GM18858 (cell line): ENCODE data around the gene ERMAP.
"Not testable (repeated sequence)": the region's sequence is repeated elsewhere in the genome, so short reads cannot be mapped to it uniquely, and the experiment has no call there.

ENCODE experiments used
- ATAC-seq: cut with Tn5 transposase; IDR thresholded peaks from one replicate; pipeline ENCODE4 v1.9.1; 2021; ENCODE audit not compliant: unreplicated experiment

ERMAP gene

DNA sequence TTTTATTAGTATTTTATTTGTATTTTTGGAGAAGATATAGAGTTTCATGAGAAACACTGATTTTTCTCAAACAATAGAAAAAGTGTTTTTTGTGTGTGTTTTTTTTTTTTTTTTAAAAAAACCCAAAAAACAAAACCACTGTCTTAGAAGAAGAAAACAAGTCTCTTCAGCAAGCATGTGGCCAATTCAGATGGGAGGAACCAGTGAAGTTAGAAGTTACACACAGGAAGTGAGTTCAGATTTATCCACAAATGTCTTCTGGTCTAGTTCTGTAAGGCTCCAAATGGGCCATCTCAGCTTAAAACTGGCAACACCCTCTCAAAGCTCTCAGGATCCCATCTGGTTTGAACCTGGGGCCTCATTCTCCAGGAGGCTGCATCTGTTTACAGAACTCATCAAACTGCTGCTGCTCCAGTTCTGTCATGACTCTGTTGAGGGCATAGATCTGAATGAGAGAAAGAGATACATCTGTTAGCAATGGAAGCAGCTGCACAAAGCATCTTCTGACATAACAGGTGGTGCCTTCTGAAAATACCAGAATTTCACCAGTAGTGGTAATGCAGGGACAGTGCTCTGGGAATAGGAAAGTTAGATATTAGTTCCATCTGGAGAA, 9.8 kb upstream of the ERMAP start:
- no peak for ATAC-seq

GRCh38 chr1:42814815-42815214, 2.1 kb upstream of the ERMAP start:
- not testable (repeated sequence) for ATAC-seq

GRCh38 chr1:42815941-42816584, 859 bp upstream of the ERMAP start:
- no peak for ATAC-seq

- no peak for ATAC-seq
Measured at GRCh38 chr1:42817440-42817767, 482 bp downstream of the ERMAP start.

DNA sequence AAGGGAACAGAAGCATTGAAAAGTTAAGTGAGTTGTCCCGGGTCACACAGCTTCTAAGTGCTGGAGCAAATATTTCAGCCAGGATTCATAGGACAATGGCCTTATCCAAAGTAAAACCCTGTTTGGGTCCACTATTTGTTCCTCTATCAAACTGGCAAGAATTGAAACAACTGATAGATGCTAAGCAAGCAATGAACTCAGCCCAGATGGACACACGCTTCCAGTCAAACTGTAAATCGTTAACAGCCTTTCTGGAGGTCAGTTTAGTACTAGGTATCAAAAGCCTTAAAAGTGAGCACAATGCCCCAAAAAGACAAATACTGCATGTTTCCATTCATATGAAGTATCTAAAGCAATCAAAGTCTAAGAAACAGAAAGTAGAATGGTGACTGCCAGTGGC, 1.1 kb downstream of the ERMAP start:
- ATAC-seq, result no peak

DNA sequence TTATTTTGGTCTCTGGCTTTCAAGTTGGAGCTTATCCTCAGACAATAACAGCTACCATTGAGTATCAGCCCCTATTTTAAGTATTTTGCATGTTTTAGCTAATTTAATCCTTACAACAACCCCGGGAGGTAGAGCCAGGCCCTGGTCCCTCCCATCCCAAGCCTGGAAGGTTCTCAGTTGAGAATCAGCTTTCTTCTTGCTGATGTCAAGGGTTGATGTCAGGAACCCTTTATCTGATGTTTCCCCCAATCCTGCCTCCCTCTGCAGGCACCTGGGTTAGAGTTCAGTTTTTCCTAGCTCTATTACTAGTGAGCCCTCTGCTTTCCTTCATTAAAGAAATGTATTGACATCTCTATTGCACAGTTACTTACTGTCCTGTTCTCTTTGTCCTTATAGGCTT, 3.9 kb downstream of the ERMAP start:
- no peak for ATAC-seq

DNA sequence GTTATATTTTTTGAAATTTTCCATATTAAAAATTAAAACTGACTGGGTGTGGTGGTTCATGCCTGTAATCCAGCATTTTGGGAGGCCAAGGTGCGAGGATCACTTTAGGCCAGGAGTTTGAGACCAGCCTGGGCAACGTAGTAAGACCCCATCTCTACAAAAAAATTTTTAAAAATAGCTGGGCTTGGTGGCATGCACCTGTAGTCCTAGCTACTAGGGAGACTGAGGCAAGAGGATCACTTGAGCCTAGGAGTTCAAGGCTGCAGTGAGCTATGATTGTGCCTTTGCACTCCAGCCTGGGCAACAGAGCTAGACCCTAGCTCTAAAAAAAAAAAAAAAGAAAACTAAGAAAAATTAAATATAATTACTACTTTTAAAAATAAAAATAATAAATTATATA, 4.8 kb downstream of the ERMAP start:
- ATAC-seq, result no peak

GRCh38 chr1:42822800-42823392, 6.0 kb downstream of the ERMAP start:
- no peak for ATAC-seq

DNA sequence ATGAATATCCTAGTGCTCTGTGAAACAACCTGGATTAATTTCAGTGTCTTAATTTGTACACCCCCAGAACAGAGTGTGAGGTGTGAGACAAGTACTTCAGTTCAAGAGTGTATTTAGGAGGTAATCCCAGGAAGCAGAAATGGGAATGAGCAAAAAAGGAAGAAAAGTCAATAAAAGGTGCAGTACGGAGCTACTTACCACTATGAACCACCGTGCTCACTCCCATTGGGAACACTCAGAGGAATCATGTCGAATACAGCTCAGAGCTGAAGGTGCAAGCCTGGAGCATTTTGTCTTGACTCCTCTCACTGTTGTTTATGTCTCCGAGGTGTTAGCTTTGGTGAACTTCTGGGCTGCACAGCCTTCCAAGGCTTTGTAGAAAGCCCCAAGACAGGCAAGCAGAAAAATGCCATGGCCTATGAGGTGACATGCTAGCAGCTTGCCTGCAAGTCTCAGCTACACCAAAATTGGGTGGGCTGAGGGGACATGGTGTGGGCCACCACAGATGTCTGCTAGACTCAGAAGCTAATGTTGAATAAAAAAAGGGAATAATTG, 7.6 kb downstream of the ERMAP start:
- no peak for ATAC-seq

DNA sequence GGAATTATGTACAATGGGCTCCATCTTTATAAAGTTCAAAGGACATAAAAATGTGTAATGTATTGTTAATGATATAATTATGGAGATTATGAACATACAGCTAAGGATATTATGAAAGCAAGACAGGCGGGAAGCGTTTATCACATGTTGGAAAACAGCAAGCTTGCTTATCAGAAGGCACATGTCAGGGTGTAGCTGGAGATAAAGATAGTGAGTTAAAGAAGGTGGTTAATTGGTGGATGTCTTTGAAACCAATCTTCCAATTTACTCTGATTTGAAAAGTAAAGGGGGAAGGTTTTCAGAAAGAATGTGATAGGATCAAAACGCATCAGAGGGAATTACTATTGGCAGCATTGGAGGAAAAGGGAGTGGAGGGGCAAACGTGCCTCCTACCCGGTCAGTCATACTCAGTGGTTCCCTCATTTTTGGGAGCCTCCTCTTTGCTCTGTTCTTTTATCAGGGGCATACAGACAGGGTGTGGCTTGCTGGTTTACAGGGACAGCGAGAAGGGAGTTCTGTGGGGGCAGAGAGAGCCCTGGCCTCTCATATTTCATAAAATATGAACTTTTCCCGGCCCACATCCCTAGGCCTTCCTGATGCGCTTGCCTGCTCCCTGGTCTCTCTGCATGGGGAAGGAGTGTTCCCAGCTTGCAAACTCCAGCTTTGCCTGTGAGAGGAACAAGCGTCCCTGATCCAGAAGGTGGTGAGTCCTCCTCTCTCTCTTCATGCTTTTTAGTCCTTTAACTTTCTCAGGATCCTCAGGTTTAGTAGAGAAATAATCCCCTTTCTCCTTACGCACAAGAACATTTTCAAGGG, 8.3 kb downstream of the ERMAP start:
- no peak for ATAC-seq

GRCh38 chr1:42830631-42831030, 13.7 kb downstream of the ERMAP start:
- ATAC-seq, result no peak

DNA sequence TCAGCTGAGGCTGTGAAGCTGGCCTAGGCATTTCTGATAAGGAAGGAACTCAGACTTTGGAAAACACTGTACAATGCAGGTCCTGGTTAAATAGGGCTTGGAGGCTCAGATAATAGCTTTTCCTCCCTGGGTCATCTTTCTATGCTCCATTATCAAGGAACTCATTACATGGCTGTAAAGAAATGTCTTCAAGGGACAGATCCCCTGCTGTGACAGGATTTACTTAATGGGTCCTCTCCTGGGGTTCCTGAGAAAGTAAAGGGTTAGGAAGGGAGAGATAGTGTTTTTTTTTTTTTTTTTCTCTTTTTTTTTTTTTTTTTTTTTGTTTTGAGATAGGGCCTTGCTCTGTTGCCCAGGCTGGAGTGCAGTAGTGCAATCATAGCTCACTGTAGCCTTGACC, 14.4 kb downstream of the ERMAP start:
- no peak for ATAC-seq

DNA sequence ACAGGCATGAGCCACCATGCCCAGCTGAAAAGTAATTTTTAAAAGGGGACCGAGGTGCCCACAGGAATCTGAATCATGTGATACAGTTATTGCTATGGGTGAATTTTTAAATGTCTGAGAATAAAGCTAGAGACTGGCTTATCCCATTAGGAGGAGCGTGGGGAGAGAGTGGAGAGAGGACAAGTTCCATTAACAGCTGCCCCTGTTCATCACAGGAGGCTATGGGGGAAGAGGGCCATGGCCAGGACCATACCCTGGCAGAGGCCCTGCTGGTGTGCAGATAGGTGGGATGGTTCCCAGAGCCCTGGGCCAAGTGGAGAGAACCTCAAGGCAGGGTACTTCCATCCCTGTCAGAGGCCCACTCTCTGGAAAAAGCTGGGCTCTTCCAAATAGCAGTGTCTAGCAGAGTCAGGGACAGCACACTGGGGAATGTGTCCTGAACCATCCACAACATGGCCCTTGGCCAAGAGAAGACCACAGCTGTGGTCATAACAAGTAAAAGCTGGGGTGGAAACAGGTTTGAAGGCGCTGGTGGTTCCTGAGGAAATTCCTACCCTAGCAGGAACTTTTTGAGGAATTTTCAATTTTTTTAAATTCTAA, 15.8 kb downstream of the ERMAP start:
- no peak for ATAC-seq

DNA sequence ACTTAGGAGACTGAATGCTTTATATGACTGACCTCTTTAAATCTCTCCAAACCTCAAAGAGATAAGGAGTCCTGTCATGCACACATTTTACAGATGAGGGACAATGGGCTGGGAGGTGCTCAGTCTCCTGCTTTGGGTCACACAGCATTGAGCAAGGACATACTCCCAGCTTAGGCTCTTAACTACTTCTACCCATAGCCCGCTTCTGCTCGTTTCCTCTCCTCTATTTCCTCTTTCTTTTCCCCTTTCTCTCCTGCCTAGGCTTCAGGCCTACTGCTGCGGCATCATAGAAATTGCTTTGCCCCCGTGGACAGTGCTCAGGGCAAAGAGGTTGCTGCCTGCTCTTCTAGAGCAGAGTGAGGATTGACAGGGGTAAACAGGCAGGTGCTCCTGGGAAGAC, 17.1 kb downstream of the ERMAP start:
- ATAC-seq, result no peak

- no peak for ATAC-seq
Measured at GRCh38 chr1:42834803-42835202, 17.9 kb downstream of the ERMAP start.

DNA sequence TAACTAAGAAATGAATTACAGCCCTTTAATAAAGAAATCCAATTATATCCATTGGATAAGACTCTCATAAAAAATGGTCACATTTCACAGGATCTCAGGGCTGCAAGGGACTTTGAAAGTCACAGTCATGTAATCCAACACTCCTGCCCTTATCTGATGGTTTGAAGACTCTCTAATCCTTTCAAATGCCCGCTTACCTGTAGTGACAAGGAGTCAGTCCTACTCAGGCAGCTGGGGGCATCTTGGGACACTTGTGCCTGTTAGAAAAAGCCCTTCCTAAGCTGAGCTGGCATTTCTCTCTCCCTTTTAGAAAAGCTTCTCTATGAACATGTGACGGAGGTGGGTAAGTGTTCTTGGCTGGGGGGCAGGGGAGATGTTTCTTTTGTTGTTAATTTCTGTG, 18.5 kb downstream of the ERMAP start:
- ATAC-seq, result no peak

DNA sequence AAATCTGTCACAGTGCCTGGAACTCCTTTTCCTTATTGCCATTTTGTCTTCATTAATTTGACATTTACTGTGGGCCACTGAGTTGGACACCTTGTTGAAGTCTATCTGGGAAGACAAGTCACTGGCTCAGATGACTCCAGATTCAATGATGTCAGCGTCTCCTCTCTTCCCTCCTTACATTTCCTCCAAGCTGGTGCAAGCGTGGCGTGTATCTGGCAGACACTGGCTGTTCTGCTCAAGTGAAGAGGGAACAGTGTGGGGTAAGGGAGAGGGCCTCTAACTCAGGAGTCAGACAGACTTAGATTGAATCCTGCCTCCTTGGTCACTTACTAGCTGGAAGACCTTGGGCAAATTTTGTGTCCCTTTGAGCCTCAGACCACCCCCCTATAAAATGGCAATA, 20.8 kb downstream of the ERMAP start:
- no peak for ATAC-seq

DNA sequence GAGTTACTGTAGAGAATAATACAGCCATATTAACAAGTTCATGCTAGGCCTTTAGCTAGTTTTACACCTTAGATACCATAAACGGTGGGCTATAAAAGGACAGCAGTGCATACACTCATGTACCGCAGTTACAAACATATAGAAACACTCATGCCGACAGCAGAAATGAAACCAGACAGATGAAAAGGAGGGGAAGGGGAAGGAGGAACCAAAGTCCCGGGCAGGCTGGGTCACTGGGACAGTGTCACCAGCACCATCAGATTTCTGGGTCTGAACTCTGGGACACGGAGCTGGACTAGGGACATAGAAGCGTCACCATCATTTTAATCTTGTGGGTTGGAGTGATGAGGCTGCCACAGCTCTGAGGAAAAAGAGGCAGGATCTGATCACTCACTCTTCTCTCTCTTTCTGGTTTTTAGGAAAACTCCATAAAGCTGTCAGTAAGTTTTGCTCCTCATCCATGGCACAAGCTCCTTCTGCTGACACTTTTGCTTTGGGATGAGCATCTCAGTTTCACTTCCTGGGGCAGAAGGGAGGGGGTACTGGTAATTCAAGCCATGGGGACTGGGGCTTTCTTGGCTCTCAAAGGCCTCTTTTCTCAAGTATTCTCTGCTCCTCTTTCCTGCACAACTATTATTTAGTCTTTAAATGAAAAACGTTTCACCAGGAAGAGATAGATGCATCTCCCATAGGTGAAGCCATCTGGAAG, 21.7 kb downstream of the ERMAP start:
- ATAC-seq, result no peak

GRCh38 chr1:42841010-42841409, 24.1 kb downstream of the ERMAP start:
- no peak for ATAC-seq

DNA sequence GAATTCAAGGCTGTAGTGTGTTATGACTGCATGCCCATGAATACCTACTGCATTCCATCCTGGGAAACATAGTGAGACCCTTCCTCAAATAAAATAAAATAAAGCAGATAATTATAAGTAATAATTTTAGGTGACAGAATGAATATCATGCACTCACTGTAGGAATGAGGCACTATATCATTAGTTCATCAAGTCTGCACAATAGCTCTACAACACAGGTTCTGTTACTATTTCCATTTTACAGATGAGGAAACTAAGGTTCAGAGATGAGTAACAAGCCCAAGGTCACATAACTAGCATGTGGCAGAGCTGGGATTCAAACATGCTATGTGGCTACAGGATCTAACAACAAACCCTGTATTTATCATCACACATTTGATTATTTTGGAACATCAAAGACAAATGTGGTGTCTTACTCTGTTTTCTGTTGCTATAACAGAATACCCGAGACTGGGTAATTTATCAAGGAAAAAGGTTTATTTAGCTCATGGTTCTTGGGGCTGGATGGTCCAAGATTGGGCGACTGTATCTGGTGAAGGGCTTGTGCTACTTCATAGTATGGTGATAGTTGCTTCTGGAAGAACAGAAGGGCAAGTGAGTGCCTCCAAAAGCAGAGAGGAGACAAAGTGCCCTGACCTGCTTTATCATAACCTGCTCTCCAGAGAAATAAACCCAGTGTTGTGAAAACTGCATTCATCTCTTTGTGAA, 24.7 kb downstream of the ERMAP start:
- no peak for ATAC-seq
